ENCODE results near the gene SPATA2L.
A peak's percentile ranks its signal among the peaks of the same experiment; 100 is the strongest.
"Not testable (repeated sequence)": the region's sequence is repeated elsewhere in the genome, so short reads cannot be mapped to it uniquely, and the experiment has no call there.

The SPATA2L gene

GRCh38 chr16:89668790-89669158 is 32.7 kb downstream of the SPATA2L start:
- H3K4me3 ChIP-seq (ENCODE audit: low read depth, low read length) = no peak overlapping the region
- no peak for TF ChIP-seq CTCF (IDR thresholded peaks at IDR 0.05; ENCODE audit: low read depth, low read length, missing control alignments)
- in situ Hi-C loops (cut with HindIII; ENCODE audit: low sequenced_read_pairs) = no loop called here
- DNase-seq (ENCODE audit: low read depth) = no peak

- no peak for DNase-seq (ENCODE audit: low read depth)
- no peak for TF ChIP-seq CTCF (IDR thresholded peaks at IDR 0.05; ENCODE audit: low read depth, low read length, missing control alignments)
- in situ Hi-C loops (cut with HindIII; ENCODE audit: low sequenced_read_pairs) = no loop called here
- H3K4me3 ChIP-seq (ENCODE audit: low read depth, low read length) = no peak overlapping the region
Measured at GRCh38 chr16:89667633-89668032, 33.9 kb downstream of the SPATA2L start.

- TF ChIP-seq CTCF (IDR thresholded peaks at IDR 0.05; ENCODE audit: low read depth, low read length, missing control alignments) = peak; percentile 50
- H3K4me3 ChIP-seq (ENCODE audit: low read depth, low read length); DNase-seq (ENCODE audit: low read depth); in situ Hi-C loops (cut with HindIII; ENCODE audit: low sequenced_read_pairs): not testable (repeated sequence)
Measured at GRCh38 chr16:89667000-89667399, 34.5 kb downstream of the SPATA2L start.

- in situ Hi-C loops (cut with HindIII; ENCODE audit: low sequenced_read_pairs); H3K4me3 ChIP-seq (ENCODE audit: low read depth, low read length); DNase-seq (ENCODE audit: low read depth): not testable (repeated sequence)
Measured at GRCh38 chr16:89664238-89664637, 37.3 kb downstream of the SPATA2L start.

- H3K4me3 ChIP-seq (ENCODE audit: low read depth, low read length) = no peak overlapping the region
- in situ Hi-C loops (cut with HindIII; ENCODE audit: low sequenced_read_pairs) = no loop called here
- TF ChIP-seq CTCF (IDR thresholded peaks at IDR 0.05; ENCODE audit: low read depth, low read length, missing control alignments) = no peak
- no peak for DNase-seq (ENCODE audit: low read depth)
Measured at GRCh38 chr16:89661215-89661614, 40.3 kb downstream of the SPATA2L start.

- TF ChIP-seq CTCF (IDR thresholded peaks at IDR 0.05; ENCODE audit: low read depth, low read length, missing control alignments) = no peak
- DNase-seq (ENCODE audit: low read depth) = no peak
- H3K4me3 ChIP-seq (ENCODE audit: low read depth, low read length) = no peak overlapping the region
- in situ Hi-C loops (cut with HindIII; ENCODE audit: low sequenced_read_pairs) = no loop called here
Measured at GRCh38 chr16:89660146-89660545, 41.4 kb downstream of the SPATA2L start.

- no peak for TF ChIP-seq CTCF (IDR thresholded peaks at IDR 0.05; ENCODE audit: low read depth, low read length, missing control alignments)
- peak overlapping the region; percentile 90 for H3K4me3 ChIP-seq (ENCODE audit: low read depth, low read length)
- in situ Hi-C loops (cut with HindIII; ENCODE audit: low sequenced_read_pairs) = no loop called here
- DNase-seq (ENCODE audit: low read depth) = no peak
Measured at GRCh38 chr16:89658221-89658879, 43.2 kb downstream of the SPATA2L start.
